Stimulated activated CD8-positive, alpha-beta memory T cell treated with anti-CD3 and anti-CD28 coated beads, Interleukin-15, amount 100 ng/mL, for 4 hours (primary cell): ENCODE results near the gene NXT1.

Source experiments
- DNase-seq, 2 donors: peaks; one replicate each; pipeline ENCODE4 v3.0.0-alpha.2; 2020; ENCODE audit warnings: low read depth in 2 of 2

Gene NXT1

GRCh38 chr20:23390091-23390774, 39.6 kb downstream of the NXT1 start:
- DNase-seq: no peak

GRCh38 chr20:23391707-23392310, 41.2 kb downstream of the NXT1 start:
- DNase-seq: no peak

- no peak for DNase-seq
Observed at GRCh38 chr20:23393996-23394775, 43.6 kb downstream of the NXT1 start.

GRCh38 chr20:23396950-23397627, 46.5 kb downstream of the NXT1 start:
- DNase-seq: no peak

- no peak for DNase-seq
Observed at GRCh38 chr20:23397961-23398360, 47.4 kb downstream of the NXT1 start.

- DNase-seq: no peak
Observed at GRCh38 chr20:23399568-23400241, 49.1 kb downstream of the NXT1 start.

GRCh38 chr20:23401051-23401450, 50.5 kb downstream of the NXT1 start:
- no peak for DNase-seq

GRCh38 chr20:23403751-23404150, 53.2 kb downstream of the NXT1 start:
- DNase-seq: no peak

- no peak for DNase-seq
Observed at GRCh38 chr20:23404196-23404595, 53.6 kb downstream of the NXT1 start.
